MG63 (cell line): ENCODE measurements around the gene SDCCAG8. TPM values are rescaled to one million over a fixed set of nuclear protein-coding genes. Genes with fewer than 3 reads are reported as not detected.

ENCODE experiments used
- DNase-seq: peaks from one replicate; pipeline ENCODE4 v3.0.0-alpha.2; 2020
- H3K27me3 ChIP-seq: fragments of 250-450 bp; sonication (Bioruptor Pico); 2 replicates; pipeline ENCODE4 v1.5.1; 2020; ENCODE audit warnings: mild to moderate bottlenecking, moderate library complexity
- H3K36me3 ChIP-seq: fragments of 250-450 bp; sonication (Bioruptor Pico); 2 replicates; pipeline ENCODE4 v1.5.1; 2020; ENCODE audit warnings: mild to moderate bottlenecking, moderate library complexity
- H3K4me3 ChIP-seq: fragments of 250-450 bp; sonication (Bioruptor Pico); 2 replicates; pipeline ENCODE4 v1.5.1; 2020; ENCODE audit warnings: mild to moderate bottlenecking, moderate library complexity
- H3K9me3 ChIP-seq: fragments of 250-450 bp; sonication (Bioruptor Pico); 2 replicates; pipeline ENCODE4 v1.5.1; 2020; ENCODE audit warnings: mild to moderate bottlenecking, moderate library complexity
- total RNA-seq: library from RNA; depleted of rRNA; stranded (reverse); fragments of >200 nt; shearing (Covaris generic); gene quantifications from 2 replicates; pipeline ENCODE4 v1.2.3, GENCODE V29; 2014; ENCODE audit warnings: low replicate concordance

SDCCAG8 gene
- total RNA-seq, 1 experiment from 2014 or later = 19.2 TPM

DNA sequence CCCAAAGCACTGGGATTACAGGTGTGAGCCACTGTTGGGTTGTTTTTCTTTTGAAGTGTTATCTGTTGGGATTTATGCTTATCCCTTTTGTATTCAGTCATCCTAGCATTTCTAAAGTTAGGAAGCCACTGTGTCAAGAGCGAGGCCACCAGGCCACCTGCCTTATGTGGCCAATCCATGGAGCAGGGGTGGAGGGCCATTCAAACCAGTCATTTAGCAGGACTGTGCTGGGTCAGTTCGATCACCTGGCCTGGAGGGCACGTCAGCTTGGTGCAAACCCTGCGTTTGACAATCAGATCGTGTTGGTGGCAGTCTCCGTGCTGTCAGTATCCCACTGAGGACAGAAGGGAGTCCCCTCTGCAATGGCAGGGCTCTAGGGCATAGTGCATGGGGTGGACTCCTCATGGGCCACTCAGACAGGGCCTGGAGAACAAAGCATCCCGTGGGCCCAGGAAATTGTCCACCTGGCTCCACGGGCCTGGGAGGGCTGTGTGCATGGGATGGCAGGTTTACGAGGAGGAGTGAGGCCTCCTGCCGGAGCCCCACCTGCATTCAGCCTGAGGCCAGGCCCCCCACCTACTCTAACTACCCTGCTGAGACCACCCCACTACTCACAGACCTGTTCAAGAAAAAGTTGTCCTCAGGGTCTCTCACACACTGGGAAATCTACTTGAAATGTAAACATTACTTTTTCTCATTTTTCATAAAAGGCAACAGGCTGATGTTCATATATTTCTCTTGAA, 242.3 kb downstream of the SDCCAG8 start:
- Histone ChIP-seq H3K27me3 (no peaks in the 10 kb centered on the region), H3K36me3 (no peaks in the 10 kb centered on the region; the same call in 1 of the 2 replicates), H3K9me3 (no peaks in the 10 kb centered on the region), H3K4me3 (no peak overlapping the region)
- DNase-seq = no peak

GRCh38 chr1:243499248-243499647, 243.4 kb downstream of the SDCCAG8 start:
- H3K9me3 ChIP-seq = no peaks in the 10 kb centered on the region
- H3K4me3 ChIP-seq = no peak overlapping the region
- DNase-seq = no peak
- no peaks in the 10 kb centered on the region for H3K27me3 ChIP-seq
- H3K36me3 ChIP-seq = no peaks in the 10 kb centered on the region; the same call in 1 of the 2 replicates

GRCh38 chr1:243499711-243500110, 243.9 kb downstream of the SDCCAG8 start:
- H3K36me3 ChIP-seq = no peaks in the 10 kb centered on the region; the same call in 1 of the 2 replicates
- H3K27me3 ChIP-seq = no peaks in the 10 kb centered on the region
- DNase-seq = no peak
- H3K9me3 ChIP-seq = no peaks in the 10 kb centered on the region
- no peak overlapping the region for H3K4me3 ChIP-seq

- Histone ChIP-seq H3K36me3 (no peaks in the 10 kb centered on the region; the same call in 1 of the 2 replicates), H3K9me3 (no peaks in the 10 kb centered on the region), H3K27me3 (no peaks in the 10 kb centered on the region), H3K4me3 (no peak overlapping the region)
- no peak for DNase-seq
Observed at GRCh38 chr1:243500512-243500911, 244.7 kb downstream of the SDCCAG8 start.

GRCh38 chr1:243501002-243501401, 245.2 kb downstream of the SDCCAG8 start:
- no peaks in the 10 kb centered on the region; the same call in 1 of the 2 replicates for H3K36me3 ChIP-seq
- H3K4me3 ChIP-seq = no peak overlapping the region
- H3K27me3 ChIP-seq = no peaks in the 10 kb centered on the region
- no peaks in the 10 kb centered on the region for H3K9me3 ChIP-seq
- DNase-seq = peak; percentile 49

- H3K9me3 ChIP-seq = no peaks in the 10 kb centered on the region
- no peaks in the 10 kb centered on the region for H3K27me3 ChIP-seq
- DNase-seq = no peak
- H3K4me3 ChIP-seq = no peak overlapping the region
- H3K36me3 ChIP-seq = no peaks in the 10 kb centered on the region; the same call in 1 of the 2 replicates
Observed at GRCh38 chr1:243503155-243503554, 247.3 kb downstream of the SDCCAG8 start.

DNA sequence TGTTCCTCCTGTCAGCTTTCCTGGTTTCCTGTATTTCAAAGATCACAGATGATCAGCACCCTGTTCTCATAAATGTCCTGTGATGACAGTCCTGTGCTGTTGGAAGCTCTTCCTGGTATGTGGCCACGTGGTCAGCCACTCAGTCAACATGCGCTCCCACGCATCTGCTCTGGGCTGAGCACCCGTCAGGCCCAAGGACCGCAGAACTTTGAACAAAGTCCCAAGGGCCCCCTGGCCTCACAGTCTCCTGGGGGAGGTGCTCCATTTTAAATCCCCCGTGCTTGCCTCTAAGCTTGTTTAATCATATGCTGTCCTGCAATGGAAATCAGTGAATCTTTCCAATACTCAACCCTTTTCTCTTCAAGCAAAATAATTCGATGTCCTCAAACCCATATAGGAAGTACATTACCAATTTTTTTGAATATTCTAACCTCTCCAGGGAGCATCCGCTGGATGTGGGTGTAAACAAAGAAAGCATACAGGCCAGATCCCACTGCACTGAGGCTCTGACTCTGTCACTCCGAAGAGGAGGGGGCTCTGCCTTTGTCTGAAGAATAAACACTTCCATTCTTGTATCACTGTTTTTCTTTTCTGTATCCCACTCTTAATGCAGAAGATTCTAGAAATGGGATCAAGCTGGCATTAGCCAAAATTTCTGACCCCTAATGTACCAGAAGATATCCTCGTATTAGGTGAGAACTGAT, 250.3 kb downstream of the SDCCAG8 start:
- Histone ChIP-seq H3K9me3 (no peaks in the 10 kb centered on the region), H3K27me3 (no peaks in the 10 kb centered on the region), H3K4me3 (no peak overlapping the region), H3K36me3 (no peaks in the 10 kb centered on the region; the same call in 1 of the 2 replicates)
- no peak for DNase-seq

DNA sequence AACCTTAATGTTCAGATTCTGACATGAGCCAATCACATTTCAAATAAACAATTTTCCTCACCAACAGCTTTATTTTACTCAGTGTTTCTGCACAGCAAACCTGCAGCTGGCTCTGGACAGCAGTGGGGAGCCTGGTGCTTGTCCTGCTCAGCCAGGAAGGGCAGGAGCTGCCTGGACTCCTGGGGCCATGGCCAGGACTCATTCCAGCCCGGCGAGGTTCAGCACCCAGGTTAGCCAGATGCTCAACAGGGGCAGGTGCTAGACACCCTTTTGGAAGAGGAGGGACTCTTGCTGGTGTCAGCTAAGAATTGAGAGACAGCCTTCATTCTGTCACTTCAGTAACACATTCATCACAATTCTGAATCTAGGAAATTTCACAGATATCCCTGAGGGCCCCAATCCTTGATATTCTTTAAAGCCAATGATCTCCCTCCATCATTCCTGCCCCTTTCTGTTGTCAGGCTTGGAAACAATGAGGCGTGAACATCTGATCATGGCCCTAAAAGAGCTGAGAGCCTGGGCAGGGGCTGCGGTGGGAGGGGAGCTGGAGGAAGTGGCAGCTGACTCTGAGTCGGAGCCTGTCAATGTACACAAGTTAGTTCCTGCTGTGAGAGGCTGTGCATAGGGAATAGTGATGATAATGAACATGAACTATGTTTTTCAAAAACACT, 251.3 kb downstream of the SDCCAG8 start:
- H3K27me3 ChIP-seq = no peaks in the 10 kb centered on the region
- no peaks in the 10 kb centered on the region for H3K36me3 ChIP-seq
- DNase-seq = peak; percentile 35
- no peak overlapping the region for H3K4me3 ChIP-seq
- no peaks in the 10 kb centered on the region for H3K9me3 ChIP-seq

- Histone ChIP-seq H3K27me3 (no peaks in the 10 kb centered on the region), H3K4me3 (no peak overlapping the region), H3K36me3 (no peaks in the 10 kb centered on the region), H3K9me3 (no peaks in the 10 kb centered on the region)
- no peak for DNase-seq
Observed at GRCh38 chr1:243507672-243508302, 251.9 kb downstream of the SDCCAG8 start.

GRCh38 chr1:243508303-243508713, 252.5 kb downstream of the SDCCAG8 start:
- no peak for DNase-seq
- Histone ChIP-seq H3K4me3 (no peak overlapping the region), H3K27me3 (no peaks in the 10 kb centered on the region), H3K36me3 (no peaks in the 10 kb centered on the region), H3K9me3 (no peaks in the 10 kb centered on the region)

GRCh38 chr1:243508943-243509342, 253.1 kb downstream of the SDCCAG8 start:
- Histone ChIP-seq H3K4me3 (no peak overlapping the region), H3K9me3 (no peaks in the 10 kb centered on the region), H3K27me3 (no peaks in the 10 kb centered on the region), H3K36me3 (no peaks in the 10 kb centered on the region)
- no peak for DNase-seq

DNA sequence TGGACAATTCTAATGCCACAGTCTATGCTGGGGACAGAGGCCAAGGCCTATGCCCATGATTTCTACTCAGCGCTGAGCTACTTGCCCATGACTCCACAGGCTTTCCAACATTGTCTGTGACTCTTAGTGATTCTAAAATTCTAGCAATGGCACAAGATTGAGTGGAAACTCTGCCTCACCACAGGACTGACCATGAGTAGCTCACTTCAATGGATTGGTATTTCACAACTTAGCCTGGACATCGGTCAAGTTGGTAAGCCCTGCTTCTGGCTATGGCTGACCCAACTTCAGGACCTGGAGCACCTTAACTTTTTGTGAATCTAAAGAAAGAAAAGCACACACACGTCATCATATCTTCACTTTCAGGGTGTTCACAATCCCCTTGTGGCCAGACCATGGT, 255.1 kb downstream of the SDCCAG8 start:
- Histone ChIP-seq H3K27me3 (no peaks in the 10 kb centered on the region), H3K9me3 (no peaks in the 10 kb centered on the region), H3K36me3 (no peaks in the 10 kb centered on the region), H3K4me3 (no peak overlapping the region)
- no peak for DNase-seq

DNA sequence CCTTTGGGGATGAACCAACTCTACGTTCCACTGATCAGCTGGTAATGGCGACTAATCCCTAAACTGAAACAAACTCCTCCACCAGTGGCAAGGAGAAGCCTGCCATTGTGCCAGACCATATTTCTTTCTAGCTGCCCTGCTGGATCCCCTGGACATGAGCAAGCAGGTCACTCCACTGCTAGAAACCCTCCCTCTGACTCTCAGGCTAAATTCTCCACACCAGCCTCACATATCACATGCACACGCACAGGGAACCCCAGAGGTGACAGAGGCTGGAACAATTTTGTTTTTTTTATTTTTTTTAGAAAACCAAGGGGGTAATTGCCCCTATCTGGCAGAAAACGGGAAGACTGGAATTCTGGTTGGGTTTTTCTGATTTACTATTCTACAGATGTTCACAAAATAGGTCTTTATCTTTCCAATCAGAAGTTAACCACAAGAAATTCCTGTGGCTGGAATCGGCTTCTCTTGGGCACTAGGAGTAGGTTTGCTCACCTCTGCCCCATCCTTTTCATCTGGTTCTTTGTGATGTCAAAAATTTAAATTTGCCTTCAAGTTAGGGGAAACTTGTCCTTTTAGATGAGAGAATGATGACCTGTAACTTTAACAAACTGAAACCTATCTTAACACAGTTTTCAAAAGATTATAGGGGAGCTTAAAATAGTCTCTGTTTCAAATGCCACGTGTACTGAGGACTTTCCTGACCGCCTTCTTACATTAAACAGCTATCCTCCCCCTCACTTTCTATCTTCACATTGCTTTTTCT, 258.1 kb downstream of the SDCCAG8 start:
- Histone ChIP-seq H3K4me3 (no peak overlapping the region), H3K9me3 (peaks cover 11% of the 10 kb centered on the region), H3K36me3 (no peaks in the 10 kb centered on the region), H3K27me3 (no peaks in the 10 kb centered on the region)
- no peak for DNase-seq

- no peak for DNase-seq
- Histone ChIP-seq H3K36me3 (no peaks in the 10 kb centered on the region), H3K9me3 (peaks cover 11% of the 10 kb centered on the region), H3K27me3 (no peaks in the 10 kb centered on the region), H3K4me3 (no peak overlapping the region)
Observed at GRCh38 chr1:243514927-243515326, 259.1 kb downstream of the SDCCAG8 start.

DNA sequence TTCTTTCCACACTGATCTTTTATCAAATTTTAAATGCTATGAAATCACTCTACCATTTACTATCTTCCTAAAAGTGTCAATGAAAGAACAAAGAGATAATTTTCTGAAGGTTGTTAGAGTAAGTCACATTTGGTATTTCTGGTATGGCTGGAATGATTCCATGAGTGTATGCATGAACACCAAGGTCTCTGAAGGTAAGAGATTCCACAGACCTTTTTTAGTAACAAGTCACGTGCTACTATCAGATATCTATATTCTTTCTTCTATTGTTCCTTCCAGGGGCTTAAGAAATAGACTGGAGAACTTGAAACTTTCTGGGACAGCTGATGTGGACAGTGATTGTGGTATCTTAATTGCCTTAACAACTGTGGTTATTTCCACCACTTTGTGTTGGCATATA, 265.0 kb downstream of the SDCCAG8 start:
- H3K36me3 ChIP-seq = no peaks in the 10 kb centered on the region
- peaks cover 11% of the 10 kb centered on the region for H3K9me3 ChIP-seq
- no peak for DNase-seq
- H3K27me3 ChIP-seq = no peaks in the 10 kb centered on the region
- H3K4me3 ChIP-seq = no peak overlapping the region

DNA sequence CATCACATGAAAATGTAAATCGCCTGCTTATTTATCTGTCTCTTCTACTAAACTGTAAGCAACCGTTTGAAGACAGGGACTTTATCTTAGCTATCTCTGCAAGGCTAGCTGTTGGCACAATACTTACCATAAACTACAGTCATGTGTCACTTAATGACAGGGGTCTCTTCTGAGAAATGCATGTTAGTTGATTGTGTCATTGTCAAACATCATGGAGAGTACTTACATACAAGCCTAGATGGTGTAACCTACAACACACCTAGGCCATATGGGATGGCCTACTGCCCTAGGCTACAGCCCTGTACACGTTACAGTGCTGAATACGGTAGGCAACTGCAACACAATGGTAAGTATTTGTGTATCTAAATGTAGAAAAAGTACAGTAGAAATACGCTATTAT, 267.9 kb downstream of the SDCCAG8 start:
- H3K36me3 ChIP-seq = no peaks in the 10 kb centered on the region
- no peaks in the 10 kb centered on the region for H3K9me3 ChIP-seq
- DNase-seq = no peak
- H3K4me3 ChIP-seq = no peak overlapping the region
- no peaks in the 10 kb centered on the region for H3K27me3 ChIP-seq
